Endometrial microvascular endothelial cells (primary cell): ENCODE measurements around the gene ARHGAP26. TPM values are rescaled to one million over a fixed set of nuclear protein-coding genes. Genes with fewer than 3 reads are reported as not detected.
"Not testable (repeated sequence)": the region's sequence is repeated elsewhere in the genome, so short reads cannot be mapped to it uniquely, and the experiment has no call there.

Experiments used
- in situ Hi-C: cut with HindIII; loops from 2 replicates; pipeline ENCODE4 v1.10.0; 2017; ENCODE audit warnings: low sequenced_read_pairs, low pct_unique_long_range_greater_than_20kb; ENCODE audit errors: inconsistent ontology term
- total RNA-seq: library from RNA; depleted of rRNA; stranded (reverse); fragments of >200 nt; gene quantifications from one replicate; pipeline ENCODE4 v1.2.3, GENCODE V29; 2015; ENCODE audit errors: inconsistent ontology term

ARHGAP26 gene
- total RNA-seq, 1 donor from 2014 or later: 20.4 TPM

GRCh38 chr5:143090044-143090443 is 319.9 kb downstream of the ARHGAP26 start:
- in situ Hi-C loops: not testable (repeated sequence)

GRCh38 chr5:143092711-143093451 is 322.7 kb downstream of the ARHGAP26 start:
- in situ Hi-C loops: not testable (repeated sequence)

- in situ Hi-C loops: no loop called here
These were observed 323.4 kb downstream of the ARHGAP26 start for GRCh38 chr5:143093452-143094086.

- in situ Hi-C loops: no loop called here
These were observed 323.9 kb downstream of the ARHGAP26 start for GRCh38 chr5:143094087-143094521.

- in situ Hi-C loops: not testable (repeated sequence)
These were observed 324.4 kb downstream of the ARHGAP26 start for GRCh38 chr5:143094608-143095007.

GRCh38 chr5:143101121-143101520 is 330.9 kb downstream of the ARHGAP26 start:
- in situ Hi-C loops: no loop called here

GRCh38 chr5:143101725-143102386 is 331.7 kb downstream of the ARHGAP26 start:
- in situ Hi-C loops: no loop called here

- in situ Hi-C loops: no loop called here
These were observed 332.2 kb downstream of the ARHGAP26 start for GRCh38 chr5:143102411-143102810.

GRCh38 chr5:143105216-143105905 is 335.2 kb downstream of the ARHGAP26 start:
- in situ Hi-C loops: no loop called here

GRCh38 chr5:143106174-143106573 is 336.0 kb downstream of the ARHGAP26 start:
- in situ Hi-C loops: no loop called here

- in situ Hi-C loops: no loop called here
These were observed 338.4 kb downstream of the ARHGAP26 start for GRCh38 chr5:143108498-143109128.

GRCh38 chr5:143110591-143110990 is 340.4 kb downstream of the ARHGAP26 start:
- in situ Hi-C loops: no loop called here

- in situ Hi-C loops: no loop called here
These were observed 341.6 kb downstream of the ARHGAP26 start for GRCh38 chr5:143111799-143112198.

- in situ Hi-C loops: no loop called here
These were observed 343.3 kb downstream of the ARHGAP26 start for GRCh38 chr5:143113461-143113860.

- in situ Hi-C loops: no loop called here
These were observed 344.3 kb downstream of the ARHGAP26 start for GRCh38 chr5:143114481-143114880.

GRCh38 chr5:143115381-143115780 is 345.2 kb downstream of the ARHGAP26 start:
- in situ Hi-C loops: no loop called here

- in situ Hi-C loops: no loop called here
These were observed 346.6 kb downstream of the ARHGAP26 start for GRCh38 chr5:143116814-143117213.

GRCh38 chr5:143117821-143118220 is 347.6 kb downstream of the ARHGAP26 start:
- in situ Hi-C loops: no loop called here

GRCh38 chr5:143118222-143118621 is 348.0 kb downstream of the ARHGAP26 start:
- in situ Hi-C loops: no loop called here
